Neural cell (in vitro differentiated cells): ENCODE measurements around the gene GALNT5. TPM values are rescaled to one million over a fixed set of nuclear protein-coding genes. Genes with fewer than 3 reads are reported as not detected.

Source experiments
- polyA plus RNA-seq: library from polyadenylated mRNA; depleted of rRNA; stranded (reverse); fragments of >200 nt; gene quantifications from 2 replicates; pipeline ENCODE4 v1.2.3, GENCODE V29; 2014

GALNT5 gene
- polyA plus RNA-seq, 1 donor from 2014 or later, result not detected

Other genes with a start within 250 kb of the GALNT5 start
- gene ERMN, start 68.1 kb downstream of the GALNT5 start, polyA plus RNA-seq, result not detected in 2 replicates
- gene CYTIP, start 186.4 kb downstream of the GALNT5 start, polyA plus RNA-seq, result not detected in 2 replicates